ENCODE measurements around the gene HNRNPU. TPM values are rescaled to one million over a fixed set of nuclear protein-coding genes. Genes with fewer than 3 reads are reported as not detected.

Gene HNRNPU
- total RNA-seq, 3 donors from 2014 or later: 197 to 281 (median 260) TPM

DNA sequence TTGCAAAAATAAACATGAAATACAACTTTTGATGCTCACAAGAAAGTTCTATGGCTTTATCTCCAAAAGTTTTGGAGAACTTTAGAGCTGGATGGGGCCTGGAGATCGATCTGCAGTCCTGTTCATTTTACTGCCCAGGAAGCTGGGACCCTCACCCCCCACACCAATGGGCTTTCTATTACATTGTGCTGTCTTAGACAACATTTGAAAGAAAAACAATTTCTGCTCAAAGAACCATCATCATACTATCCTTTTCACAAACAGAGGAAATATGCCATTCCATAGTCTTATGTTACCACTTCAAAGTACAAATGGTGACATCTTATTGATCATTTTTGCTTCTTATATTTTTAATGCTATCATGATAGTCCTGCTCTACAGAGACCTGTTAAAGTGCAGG is 2.0 kb upstream of the HNRNPU start:
- Histone ChIP-seq H3K4me3 (no peak overlapping the region), H3K9me3 (no peaks in the 10 kb centered on the region), H3K4me1 (ENCODE audit: low read depth) (peaks cover 11% of the 10 kb centered on the region), H3K36me3 (ENCODE audit: low read depth) (no peaks in the 10 kb centered on the region)
- TF ChIP-seq, protein P1, sequence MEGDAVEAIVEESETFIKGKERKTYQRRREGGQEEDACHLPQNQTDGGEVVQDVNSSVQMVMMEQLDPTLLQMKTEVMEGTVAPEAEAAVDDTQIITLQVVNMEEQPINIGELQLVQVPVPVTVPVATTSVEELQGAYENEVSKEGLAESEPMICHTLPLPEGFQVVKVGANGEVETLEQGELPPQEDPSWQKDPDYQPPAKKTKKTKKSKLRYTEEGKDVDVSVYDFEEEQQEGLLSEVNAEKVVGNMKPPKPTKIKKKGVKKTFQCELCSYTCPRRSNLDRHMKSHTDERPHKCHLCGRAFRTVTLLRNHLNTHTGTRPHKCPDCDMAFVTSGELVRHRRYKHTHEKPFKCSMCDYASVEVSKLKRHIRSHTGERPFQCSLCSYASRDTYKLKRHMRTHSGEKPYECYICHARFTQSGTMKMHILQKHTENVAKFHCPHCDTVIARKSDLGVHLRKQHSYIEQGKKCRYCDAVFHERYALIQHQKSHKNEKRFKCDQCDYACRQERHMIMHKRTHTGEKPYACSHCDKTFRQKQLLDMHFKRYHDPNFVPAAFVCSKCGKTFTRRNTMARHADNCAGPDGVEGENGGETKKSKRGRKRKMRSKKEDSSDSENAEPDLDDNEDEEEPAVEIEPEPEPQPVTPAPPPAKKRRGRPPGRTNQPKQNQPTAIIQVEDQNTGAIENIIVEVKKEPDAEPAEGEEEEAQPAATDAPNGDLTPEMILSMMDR (IDR thresholded peaks at IDR 0.05): no peak
- intact Hi-C loops (cut with DNase I, micrococcal nuclease): loop anchor here in 1 of 2 donors (10.0 kb wide), 2 partner anchors 108 to 178 kb away; no protein-coding TSS in a partner anchor
- ATAC-seq (no peak), DNase-seq (no peak)

- no peaks in the 10 kb centered on the region for H3K36me3 ChIP-seq (ENCODE audit: low read depth)
- DNase-seq (no peak), ATAC-seq (no peak)
- intact Hi-C loops (cut with DNase I, micrococcal nuclease): loop anchor here in 1 of 2 donors (10.0 kb wide), 2 partner anchors 109 to 179 kb away; no protein-coding TSS in a partner anchor
- TF ChIP-seq, protein P1 (IDR thresholded peaks at IDR 0.05): no peak
- H3K4me3 ChIP-seq: no peak overlapping the region
- H3K9me3 ChIP-seq: no peaks in the 10 kb centered on the region
- H3K4me1 ChIP-seq (ENCODE audit: low read depth): peaks cover 16% of the 10 kb centered on the region
Measured at GRCh38 chr1:244865820-244866219, 1.5 kb upstream of the HNRNPU start.

- ATAC-seq (no peak), DNase-seq (peak in 2 of 3 donors; percentile 63 to 67)
- intact Hi-C loops (cut with DNase I, micrococcal nuclease): loop anchor here in 1 of 2 donors (10.0 kb wide), 2 partner anchors 110 to 180 kb away; no protein-coding TSS in a partner anchor
- Histone ChIP-seq H3K4me3 (peak overlapping the region; percentile 100), H3K9me3 (no peaks in the 10 kb centered on the region), H3K4me1 (ENCODE audit: low read depth) (peaks cover 25% of the 10 kb centered on the region), H3K36me3 (ENCODE audit: low read depth) (no peaks in the 10 kb centered on the region)
- TF ChIP-seq, protein P1 (IDR thresholded peaks at IDR 0.05): no peak
Measured at GRCh38 chr1:244865028-244865371, 657 bp upstream of the HNRNPU start.

DNA sequence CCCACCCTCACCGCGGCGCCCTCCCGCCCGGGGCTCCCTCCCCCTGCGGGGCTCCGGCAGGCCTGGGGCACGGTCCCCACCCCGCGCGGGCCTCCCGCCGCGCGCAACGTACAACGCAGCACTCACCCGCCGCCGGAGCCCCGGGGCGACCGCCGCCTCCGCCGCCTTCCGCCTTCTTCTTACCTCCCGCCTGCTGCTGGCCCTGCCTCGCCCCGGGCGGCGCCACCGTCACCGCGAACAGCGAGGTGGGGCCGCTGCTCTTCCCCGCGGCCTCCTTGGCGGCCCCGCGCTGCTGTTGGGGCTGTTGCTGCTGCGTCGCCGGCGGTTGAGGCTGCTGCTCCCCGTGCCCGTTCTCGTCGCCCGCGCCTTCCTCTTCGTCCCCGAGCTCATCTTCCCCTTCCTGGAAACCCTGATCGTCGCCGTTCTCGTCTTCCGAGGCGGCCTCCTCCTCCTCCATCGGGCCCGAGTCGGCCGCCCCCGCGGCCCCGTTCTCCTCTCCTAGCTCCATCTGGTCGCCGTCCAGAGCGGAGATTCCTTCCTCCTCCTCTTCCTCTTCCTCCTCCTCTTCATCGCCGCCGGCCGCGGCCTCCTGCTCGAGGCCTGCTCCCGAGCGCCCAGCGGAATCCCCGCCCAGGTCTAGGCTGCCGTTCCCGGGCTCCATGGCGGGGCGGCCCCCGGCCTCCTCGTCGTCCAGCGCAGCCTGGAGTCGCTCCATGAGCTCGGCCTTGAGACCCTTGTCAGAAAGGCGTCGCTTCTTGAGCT is 671 bp downstream of the HNRNPU start:
- H3K4me3 ChIP-seq: peak overlapping the region; percentile 100
- H3K9me3 ChIP-seq: no peaks in the 10 kb centered on the region
- ATAC-seq (peak; percentile 26), DNase-seq (peak; percentile 48 to 77 (median 71))
- intact Hi-C loops (cut with DNase I, micrococcal nuclease): loop anchor here (5.0 to 10.0 kb wide), 3 partner anchors 109 to 181 kb away; no protein-coding TSS in a partner anchor
- H3K4me1 ChIP-seq (ENCODE audit: low read depth): peaks cover 26% of the 10 kb centered on the region
- no peaks in the 10 kb centered on the region for H3K36me3 ChIP-seq (ENCODE audit: low read depth)
- TF ChIP-seq, protein P1 (IDR thresholded peaks at IDR 0.05): no peak

GRCh38 chr1:244862699-244863490 is 1.4 kb downstream of the HNRNPU start:
- H3K4me1 ChIP-seq (ENCODE audit: low read depth): peaks cover 26% of the 10 kb centered on the region

More at GRCh38 chr1:244862699-244863490, 1.4 kb downstream of the HNRNPU start:
- H3K9me3 ChIP-seq: no peaks in the 10 kb centered on the region
- TF ChIP-seq, protein P1 (IDR thresholded peaks at IDR 0.05): no peak
- peak; percentile 85 for ATAC-seq
- peak overlapping the region; percentile 100 for H3K4me3 ChIP-seq
- no peaks in the 10 kb centered on the region for H3K36me3 ChIP-seq (ENCODE audit: low read depth)
- DNase-seq: peak; percentile 98 to 99 (median 98)
- intact Hi-C loops (cut with DNase I, micrococcal nuclease): loop anchor here (5.0 to 10.0 kb wide), 3 partner anchors 109 to 182 kb away; no protein-coding TSS in a partner anchor

Measured in mucosa of descending colon (tissue), 3 donors.